SIG-M5 treated with dmso at 0.1 percent for 504 hours (cell line): Measurements from ENCODE around the gene ABCC11.
"Not testable (repeated sequence)": the region's sequence is repeated elsewhere in the genome, so short reads cannot be mapped to it uniquely, and the experiment has no call there.

Experiments
- DNase-seq: peaks from one replicate; lab custom pipeline; 2025; ENCODE audit not compliant: unreplicated experiment; lab: John Stamatoyannopoulos, UW

The ABCC11 gene

DNA sequence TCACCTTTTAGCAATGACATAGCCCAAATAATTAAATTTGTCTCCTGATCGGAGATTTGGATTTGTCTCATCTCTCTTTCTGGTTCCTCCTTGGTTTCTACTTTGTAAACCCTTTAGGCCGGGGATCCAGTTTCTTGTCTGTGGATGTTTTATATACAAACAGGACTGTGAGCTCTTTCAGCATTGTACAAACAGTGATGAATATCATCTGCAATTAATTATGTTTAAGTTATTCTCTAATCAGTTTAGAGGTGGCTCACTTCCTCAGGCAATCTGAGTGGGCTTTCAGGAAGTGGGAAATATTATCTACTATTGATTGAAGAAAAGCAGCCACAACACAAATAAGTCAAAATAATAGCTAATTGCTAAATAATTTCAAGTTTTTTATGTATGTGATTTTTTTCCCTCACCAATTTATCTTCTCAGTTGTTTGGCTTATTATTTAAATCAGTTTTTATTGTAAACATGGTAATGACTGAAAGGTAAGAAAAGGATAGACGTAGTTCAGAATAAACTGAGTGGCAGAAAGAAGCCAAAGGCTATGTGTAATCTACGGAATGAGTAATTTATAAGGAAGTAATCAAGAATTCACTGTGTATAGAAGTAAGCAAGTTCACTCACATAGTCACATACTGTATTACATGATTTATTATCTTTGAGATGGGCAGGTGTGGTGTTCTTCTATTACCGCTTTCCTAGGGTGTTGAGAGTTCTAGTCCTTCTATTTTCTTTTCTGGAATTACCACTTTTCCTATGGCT lies 3.4 kb upstream of the ABCC11 start:
- DNase-seq = no peak

DNA sequence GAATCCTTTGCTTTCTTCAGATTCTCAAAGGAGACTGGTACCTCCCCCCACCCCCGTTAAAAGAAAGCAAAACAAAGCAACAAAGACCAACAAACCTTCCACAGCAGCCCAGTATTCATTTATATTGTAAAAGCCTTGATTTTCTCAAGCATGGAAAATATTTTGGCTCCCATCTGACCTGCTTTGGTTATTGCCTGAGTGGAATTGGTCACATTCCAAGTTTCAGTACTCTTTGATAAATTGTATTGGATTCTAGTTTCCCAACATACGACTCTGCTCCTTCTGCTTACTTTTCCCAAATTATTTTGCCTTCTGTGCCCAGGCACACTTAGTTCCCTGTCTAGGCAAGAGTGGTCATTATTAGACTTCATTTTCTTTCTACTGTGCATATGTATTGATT lies 1.3 kb downstream of the ABCC11 start:
- DNase-seq = no peak

DNA sequence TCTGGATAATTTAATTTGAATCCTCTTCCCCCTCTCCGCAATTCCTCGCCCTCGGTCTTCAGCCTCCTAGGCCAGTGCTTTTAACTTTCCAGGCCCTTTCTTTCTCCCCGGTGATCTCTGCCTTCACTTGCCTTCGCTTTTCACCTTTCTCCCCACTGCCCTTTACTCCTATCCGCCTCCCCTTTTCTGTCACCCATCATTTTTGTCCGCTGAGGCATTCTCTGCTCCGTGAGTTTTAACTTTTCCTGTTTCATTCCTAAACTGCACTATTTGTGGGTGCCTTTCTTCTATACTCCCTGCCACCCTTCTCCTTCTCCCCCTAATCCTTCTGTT lies 2.5 kb downstream of the ABCC11 start:
- DNase-seq = no peak

DNA sequence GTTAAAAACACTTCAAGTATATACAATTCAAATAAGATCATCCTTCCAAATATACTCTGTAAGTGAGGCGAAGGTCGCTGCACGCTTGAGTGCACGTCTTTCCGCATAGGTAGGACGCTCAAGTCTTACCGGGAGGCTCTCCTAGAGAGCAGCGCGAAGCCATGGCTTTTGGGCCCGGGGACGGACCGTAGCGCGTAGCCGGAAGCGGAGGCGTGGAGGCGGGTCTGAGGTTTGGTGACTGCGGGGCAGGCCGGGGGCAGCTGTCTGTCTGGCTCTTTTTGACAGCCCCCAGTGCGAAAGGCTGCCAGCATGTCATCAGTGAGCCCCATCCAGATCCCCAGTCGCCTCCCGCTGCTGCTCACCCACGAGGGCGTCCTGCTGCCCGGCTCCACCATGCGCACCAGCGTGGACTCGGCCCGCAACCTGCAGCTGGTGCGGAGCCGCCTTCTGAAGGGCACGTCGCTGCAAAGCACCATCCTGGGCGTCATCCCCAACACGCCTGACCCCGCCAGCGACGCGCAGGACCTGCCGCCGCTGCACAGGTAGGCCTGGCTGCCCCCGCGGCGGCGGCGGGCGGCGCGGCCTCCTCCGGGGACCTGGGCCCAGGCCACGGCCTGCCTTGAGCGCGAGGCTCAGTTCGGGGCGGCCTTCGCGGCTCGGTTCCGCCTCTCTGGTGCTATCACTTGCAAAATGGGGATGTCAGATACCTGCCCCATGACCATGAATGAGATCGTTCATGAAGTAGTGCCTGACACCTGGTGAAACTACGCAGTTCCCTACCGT lies 3.1 kb downstream of the ABCC11 start, which contains the start of gene LONP2:
Gene LONP2 (plus strand): TSS at position 221 of the 783 bp plus-strand sequence. CDS start 89 bp downstream, at position 310.
- DNase-seq = peak; percentile 78

- DNase-seq = not testable (repeated sequence)
These were observed 7.2 kb downstream of the ABCC11 start for GRCh38 chr16:48240147-48240546.

DNA sequence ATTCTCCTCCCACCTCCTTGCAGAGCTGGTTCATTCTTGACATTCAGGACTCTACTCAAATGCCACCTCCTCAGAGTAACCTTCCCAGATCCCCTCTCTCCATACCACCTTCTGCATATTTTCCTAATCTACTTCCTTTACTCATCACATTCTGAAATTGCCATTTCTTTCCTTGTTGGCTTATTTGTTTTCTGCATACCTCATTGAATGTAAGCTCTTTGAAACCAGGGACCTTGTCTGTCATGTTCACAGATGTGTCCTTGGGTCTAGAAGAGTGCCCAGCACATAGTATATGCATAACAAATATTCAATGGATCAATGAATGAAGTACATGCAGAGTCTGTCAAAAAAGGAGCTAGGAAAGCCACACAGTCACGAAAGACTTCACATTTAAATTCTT lies 11.1 kb downstream of the ABCC11 start:
- DNase-seq = no peak

DNA sequence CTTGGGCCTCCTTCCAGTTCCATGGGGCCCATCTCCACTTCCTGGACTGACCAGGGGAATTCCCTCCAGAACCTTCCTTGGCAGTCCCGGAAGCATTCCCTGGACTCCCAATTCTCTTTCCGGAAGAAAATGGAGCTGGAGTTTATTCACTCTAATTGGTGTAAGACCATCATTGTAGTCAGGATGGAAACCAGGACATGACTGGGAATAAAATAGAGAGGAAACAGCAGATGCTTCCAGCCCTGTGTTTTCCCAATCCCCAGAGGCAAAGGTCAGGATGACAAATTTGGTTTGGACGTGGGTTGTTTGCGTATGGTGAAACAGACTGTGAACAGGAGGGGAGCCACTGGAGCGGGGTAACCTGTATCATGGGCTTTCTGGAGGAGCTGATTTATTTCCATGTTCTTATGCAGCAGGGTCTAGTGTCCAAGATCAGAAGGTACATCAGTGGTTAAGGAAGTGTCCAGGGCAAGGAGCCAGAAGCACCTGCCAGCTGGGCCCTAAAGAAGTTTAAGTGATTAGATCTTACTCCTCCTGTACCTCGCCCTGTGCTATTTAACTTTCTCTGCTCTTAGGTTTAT lies 11.7 kb downstream of the ABCC11 start:
- no peak for DNase-seq

DNA sequence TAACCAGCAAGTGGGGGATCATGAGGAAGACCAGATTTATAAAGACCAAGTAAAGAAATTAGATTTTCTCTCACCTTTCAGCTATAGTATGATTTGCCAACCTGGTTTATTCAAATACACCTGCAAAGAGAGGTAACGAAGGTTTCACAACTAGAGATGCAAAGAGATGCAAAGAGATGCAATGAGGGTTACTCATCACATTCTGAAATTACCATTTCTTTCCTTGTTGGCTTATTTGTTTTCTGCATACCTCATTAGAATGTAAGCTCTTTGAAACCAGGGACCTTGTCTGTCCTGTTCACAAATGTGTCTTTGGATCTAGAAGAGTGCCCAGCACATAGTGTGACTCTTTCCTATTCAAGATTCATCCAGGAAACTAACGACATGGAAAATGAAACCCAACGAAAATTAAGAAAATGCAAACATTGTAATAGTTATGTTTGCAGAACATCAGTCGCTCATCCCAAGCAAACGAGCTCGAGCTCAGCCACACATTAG lies 12.2 kb downstream of the ABCC11 start:
- no peak for DNase-seq

DNA sequence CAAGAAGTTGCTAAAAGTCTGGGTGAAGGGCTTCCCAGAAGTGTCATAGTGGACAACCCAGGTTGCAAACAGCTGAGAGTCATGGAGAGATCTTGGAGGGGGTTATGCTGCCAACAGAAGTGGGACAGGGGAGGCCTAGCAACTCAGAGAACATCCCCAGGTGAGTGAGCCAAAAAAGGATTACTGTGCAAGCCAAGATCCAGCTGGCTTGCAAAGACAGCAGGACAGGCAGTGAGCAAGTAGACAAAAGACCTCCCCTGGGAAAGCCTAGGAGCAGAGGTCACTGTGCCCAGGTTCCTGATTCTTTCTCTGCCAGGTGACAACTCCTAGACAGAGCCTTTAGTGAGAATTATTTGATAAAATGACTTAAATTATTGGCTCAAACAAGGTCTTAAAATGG lies 12.7 kb downstream of the ABCC11 start:
- no peak for DNase-seq

DNA sequence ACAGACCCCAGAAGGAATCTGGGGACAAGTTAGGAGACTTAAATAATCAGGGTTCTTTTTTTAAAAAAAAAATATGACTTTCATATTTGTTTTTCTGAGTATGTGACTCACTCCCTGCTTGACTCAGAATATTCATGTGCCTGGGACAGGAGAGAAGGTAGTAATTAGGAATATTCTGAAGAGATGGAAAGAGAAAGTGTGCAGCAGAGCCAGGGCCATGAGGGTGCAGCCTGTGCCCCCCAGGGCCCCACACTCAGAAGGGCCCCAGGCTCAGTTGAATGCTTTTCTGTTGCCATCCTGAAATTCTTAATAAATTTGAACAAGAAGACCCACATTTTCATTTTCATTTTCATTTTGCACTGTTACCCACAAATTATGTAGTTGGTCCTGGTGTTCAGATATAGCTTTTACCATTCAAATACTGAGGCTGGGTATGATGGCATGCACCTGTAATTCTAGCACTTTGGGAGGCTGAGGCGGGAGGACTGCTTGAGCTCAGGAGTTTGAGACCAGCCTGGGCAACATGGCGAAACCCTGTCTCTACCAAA lies 14.8 kb downstream of the ABCC11 start:
- no peak for DNase-seq

DNA sequence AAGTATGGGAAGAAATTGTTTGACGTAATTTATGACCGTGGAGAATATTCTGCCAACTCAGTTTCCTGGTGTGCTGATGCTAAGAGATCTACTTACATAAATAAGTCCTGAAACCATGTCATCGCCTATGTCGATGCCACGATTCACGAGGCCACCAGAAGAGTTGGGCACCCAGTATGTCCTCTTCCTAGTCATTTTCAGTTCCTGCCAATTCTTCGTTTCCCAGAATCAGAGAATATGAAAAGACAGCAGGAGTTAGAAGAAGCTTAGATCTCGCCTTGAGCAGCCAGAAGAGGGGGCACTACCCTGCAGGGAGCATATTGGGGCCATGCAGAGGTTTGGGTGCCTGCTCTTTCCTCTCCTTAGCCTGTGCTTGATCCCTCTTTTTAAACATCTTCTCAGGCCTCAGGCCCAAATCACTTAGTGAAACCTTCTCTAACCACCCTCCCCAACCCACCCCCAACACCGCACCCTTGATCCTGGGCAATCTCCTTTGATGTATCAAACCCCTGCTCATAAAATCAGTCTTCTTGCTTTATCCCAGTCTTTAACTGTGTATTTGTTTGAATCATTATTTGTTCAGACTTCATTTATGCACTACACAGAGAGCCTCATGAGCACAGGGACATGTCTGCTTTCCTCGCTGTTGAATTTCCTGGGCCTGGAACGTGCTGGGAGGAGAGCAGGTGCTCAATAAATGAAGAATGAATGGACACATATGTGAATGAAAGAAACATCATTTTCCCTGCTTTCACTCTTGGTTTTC lies 15.4 kb downstream of the ABCC11 start:
- peak; percentile 13 for DNase-seq

DNA sequence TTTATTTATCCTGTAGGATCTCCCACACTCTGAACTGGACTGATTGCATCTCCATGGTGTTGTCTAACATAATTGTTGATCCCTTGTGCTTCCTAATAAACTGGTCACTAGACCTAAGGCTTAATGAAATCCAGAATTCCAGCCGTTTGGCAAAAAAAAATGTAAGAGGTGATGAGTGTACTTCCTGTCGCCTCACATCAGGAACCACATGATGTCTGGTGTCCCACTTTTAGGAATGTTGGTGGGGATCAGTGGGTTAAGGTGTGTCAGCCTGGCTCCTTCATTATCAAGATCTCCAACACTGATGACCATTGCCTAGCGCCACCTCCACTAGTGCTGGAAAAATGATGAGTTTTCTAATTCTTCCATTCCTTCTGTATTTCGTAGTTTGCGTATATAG lies 21.9 kb downstream of the ABCC11 start:
- DNase-seq = no peak

- no peak for DNase-seq
These were observed 23.8 kb downstream of the ABCC11 start for GRCh38 chr16:48223490-48223889.

DNA sequence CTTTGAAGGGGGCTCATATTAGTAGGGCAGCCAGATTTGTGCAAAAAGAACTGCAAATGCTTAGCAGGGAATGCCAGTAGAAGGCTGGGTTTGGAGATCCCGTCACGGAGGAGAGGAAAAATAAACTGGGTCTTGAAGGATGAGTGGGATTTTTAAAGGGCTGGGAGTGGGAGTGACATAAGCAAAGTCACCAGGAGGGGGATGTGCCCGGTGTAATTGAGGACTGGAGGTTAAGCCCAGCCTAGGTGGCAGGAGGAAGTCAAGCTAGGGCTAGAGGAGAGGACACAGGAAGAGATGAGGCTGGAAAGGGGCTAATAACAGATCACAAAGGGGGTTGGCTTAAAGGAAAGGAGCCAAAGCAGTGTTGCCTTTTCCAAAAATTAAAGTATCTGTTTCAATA lies 26.4 kb downstream of the ABCC11 start:
- DNase-seq = no peak

- DNase-seq = no peak
These were observed 28.9 kb downstream of the ABCC11 start for GRCh38 chr16:48218473-48218872.

GRCh38 chr16:48217708-48218107 lies 29.6 kb downstream of the ABCC11 start:
- no peak for DNase-seq

- DNase-seq = no peak
These were observed 31.6 kb downstream of the ABCC11 start for GRCh38 chr16:48215738-48216137.

GRCh38 chr16:48212033-48212432 lies 35.3 kb downstream of the ABCC11 start:
- DNase-seq = no peak

DNA sequence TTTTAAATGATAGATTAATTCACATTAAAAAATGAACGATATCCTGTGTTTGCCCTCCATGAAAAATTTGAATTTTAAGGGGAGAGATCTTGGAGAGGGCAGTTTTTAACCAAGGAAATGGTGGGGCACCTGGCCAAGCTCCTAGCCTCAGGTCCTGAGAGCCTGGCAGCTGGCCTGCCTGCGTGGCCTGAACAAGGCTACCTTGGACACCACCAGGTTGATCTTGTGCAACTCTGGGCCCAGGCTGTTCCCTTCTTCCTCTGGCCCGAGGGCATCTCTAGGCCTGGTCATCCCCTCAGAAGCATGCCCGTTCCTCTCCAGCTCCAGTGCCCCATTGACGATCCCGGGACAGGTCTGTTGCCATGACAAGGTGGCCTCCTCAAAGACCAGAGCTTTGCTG lies 36.6 kb downstream of the ABCC11 start:
- no peak for DNase-seq

- DNase-seq = no peak
These were observed 40.6 kb downstream of the ABCC11 start for GRCh38 chr16:48206594-48207242.

DNA sequence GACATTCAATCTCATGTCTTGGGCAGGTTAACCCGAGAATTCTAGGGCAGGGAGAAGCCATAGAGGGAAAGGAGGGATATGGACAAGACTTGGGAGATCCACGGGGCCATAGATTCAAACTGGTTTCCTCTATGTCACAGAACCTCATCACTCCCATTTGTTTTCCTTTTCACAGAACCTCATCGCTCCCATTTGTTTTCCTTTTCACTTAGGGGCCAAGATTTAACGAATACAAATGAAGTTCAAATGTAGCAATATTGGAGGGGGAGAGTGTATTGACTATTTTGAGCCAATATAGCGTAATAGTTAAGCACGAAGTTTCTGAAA lies 42.6 kb downstream of the ABCC11 start:
- DNase-seq = no peak
